GM18511 (cell line): ENCODE data around the gene GOLGB1.
"Not testable (repeated sequence)": the region's sequence is repeated elsewhere in the genome, so short reads cannot be mapped to it uniquely, and the experiment has no call there.

Source experiments
- ATAC-seq: cut with Tn5 transposase; IDR thresholded peaks from one replicate; pipeline ENCODE4 v1.9.1; 2021; ENCODE audit warnings: mild to moderate bottlenecking, moderate library complexity; ENCODE audit not compliant: unreplicated experiment

Gene GOLGB1

DNA sequence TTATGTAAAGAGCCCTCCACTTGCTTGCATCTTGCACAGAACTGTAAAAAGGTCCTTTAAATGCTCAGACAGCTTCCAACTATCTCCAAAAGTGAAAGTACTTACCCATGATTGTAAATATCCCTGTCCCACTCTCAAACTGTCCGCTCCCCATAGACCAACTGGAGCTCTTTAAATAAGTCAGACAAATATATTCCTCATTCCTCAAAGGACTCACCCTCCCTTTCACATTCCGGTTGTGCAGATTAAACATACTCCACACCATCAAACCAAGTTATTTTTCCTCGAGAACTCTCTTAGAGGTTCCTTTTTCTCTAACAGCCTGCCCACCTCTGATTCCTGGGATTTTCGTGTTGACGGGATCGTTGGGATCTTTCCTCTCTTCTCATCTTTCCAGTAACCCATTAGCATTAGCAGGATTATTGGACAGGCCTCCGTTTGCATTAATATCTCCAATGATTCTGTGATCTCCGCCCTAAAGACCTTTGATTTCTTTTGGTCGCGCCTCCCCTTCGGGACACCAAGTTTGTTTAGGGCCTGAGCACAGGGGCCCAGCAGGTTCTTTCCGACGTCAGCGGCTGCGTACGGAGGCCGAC lies 763 bp downstream of the GOLGB1 start:
- peak; percentile 29 for ATAC-seq

DNA sequence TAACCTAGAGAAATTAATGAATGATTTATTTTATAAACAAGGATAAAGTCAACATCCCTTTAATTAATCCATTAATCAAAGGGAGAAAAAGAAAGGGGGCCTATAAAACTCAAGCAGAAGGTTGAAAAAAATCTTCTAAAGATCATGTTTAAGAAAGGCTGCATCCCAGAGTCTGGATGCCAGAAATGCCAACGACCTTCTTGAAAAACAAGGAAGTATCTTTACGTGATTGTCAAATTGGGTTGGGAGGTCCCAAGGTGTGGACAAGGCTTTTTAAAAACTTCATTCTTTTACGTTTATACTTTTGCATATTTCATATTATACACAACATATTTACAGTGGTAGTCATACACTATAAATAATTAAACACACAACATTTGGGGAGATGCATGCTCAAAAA lies 1.6 kb downstream of the GOLGB1 start:
- no peak for ATAC-seq

DNA sequence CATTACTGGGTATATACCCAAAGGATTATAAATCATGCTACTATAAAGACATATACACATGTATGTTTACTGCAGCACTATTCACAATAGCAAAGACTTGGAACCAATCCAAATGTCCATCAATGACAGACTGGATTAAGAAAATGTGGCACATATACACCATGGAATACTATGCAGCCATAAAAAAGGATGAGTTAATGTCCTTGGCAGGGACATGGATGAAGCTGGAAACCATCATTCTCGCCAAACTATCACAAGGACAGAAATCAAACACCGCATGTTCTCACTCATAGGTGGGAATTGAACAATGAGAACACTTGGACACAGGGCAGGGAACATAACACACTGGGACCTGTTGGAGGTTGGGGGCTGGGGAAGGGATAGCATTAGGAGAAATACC lies 6.4 kb downstream of the GOLGB1 start:
- ATAC-seq: not testable (repeated sequence)

DNA sequence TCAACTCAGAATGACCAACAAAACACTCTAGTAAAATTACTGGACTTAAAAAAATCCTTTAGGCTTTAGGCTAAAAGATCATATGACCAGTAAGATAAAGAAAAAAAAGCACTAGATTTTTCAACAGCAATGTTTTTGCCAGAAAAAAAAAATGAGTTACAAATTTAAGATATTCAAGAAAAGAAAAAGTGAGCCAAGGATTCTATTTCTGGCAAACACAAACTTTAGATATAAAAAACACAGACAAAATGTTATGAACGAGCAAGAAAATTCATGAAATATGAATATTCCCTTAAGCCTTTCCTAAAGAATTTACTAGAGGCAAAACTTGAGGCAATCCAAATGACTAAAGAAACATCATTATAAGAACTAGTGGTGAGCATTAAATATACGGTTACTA lies 8.6 kb downstream of the GOLGB1 start:
- ATAC-seq: no peak

DNA sequence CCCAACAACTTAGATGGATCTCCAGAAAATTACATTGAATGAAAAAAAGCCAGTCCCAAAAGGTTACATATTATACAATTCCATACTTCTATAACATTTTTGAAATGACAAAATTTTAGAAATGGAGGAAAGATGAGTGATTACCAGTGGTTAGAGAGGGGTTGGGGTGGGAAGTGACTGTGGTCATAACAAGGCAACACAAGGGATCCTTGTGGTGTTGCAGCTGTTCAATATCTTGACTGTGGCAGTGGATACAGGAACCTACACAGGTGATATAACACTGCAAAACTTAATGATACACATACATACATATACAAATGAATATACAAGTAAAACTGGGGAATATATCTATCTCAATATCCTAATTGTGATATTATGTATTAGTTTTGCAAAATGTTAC lies 9.6 kb downstream of the GOLGB1 start:
- no peak for ATAC-seq

DNA sequence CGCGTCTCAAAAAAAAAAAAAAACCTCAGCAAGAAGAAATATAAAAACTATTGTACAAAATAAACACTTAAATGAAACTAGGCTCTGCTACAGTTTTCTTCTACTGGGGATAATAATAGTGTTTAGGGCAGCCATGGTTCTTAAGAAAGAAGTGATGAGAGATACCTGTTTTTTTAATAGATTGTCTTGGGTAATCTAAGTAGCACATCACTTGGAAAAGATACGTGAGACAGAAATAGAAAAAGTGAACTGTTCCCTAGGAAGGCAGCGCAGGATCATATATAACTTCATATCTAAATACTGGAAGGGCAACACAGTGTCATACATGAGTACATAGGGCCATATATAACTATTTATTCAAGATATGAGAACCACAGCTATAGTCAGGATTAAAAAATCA lies 11.9 kb downstream of the GOLGB1 start:
- ATAC-seq: no peak

DNA sequence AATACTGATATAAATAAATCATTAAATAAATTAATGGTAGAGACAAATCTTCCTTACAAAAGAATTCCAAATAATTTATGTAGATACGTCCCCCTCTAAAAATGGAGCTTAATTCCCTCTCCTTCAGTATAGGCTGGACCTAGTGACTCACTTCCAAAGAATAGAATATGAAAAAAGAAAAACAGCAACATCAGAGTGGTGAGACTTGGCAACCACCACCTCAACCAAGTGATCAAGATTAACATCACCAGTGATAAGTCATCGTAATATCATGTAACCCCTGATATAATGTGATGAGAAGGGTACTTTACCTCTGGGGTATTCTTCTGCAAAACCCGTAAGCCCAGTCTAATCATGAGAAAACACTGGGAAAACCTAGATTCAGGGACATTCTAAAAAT lies 13.4 kb downstream of the GOLGB1 start:
- no peak for ATAC-seq

DNA sequence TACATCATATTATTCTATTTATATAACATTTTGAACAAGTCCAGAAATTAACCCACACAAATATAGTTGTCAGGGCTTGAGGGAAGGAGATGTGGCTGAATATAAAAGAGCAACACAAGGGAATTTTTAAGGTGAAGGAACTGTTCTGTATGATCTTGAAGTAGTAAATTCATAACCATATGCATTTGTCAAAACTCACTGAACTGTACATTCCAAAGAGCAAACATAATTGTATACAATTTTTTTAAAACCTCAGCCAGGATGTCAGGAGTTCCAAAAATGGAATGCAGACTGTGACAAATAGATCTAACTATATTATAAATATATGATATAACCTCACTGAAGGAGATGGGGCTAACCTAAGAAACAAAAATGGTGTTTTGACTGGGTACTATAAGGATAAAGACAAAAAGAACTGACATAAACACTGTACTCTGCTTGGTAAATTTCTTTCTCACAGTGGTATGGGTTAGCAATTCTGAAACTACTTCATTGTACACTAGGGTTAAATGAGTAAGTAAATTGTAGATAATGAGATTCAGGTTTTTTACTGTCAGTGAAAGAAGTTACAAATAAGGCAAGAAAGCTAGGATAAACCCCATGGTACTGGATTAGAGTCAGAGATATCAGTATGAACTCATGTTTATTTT lies 14.4 kb downstream of the GOLGB1 start:
- peak; percentile 95 for ATAC-seq

DNA sequence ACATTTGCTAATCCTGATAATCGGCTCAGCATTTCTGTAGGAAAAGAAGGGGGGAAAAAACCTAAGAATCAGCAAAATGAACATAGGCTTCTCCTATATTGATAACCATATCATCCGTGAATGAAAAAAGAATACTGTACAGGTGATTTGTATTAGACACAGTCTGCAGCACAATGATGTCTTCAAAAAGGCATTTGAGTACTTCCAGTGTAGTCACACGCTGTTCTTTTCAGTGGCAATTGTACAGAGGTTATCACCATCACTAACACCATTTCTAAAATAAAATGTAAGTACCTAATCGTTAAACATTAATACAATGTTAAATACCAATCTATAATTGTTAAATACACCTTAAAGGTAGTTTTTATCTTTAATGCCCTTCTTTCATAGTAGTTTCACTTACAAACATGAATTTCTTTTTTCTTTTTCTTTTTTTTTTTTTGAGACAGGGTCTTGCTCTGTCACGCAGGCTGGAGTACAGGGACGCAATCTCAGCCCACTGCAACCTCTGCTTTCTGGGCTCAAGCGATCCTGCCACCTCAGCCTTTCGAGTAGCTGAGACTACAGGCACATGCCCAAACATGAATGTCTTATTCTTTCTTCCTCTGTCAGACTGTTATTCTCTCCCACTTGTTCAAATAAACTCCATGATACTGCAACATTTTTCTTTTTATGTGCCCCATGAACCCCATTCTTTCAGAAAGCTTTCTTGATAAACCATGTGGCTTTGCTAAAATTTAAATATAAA lies 18.4 kb downstream of the GOLGB1 start:
- no peak for ATAC-seq

DNA sequence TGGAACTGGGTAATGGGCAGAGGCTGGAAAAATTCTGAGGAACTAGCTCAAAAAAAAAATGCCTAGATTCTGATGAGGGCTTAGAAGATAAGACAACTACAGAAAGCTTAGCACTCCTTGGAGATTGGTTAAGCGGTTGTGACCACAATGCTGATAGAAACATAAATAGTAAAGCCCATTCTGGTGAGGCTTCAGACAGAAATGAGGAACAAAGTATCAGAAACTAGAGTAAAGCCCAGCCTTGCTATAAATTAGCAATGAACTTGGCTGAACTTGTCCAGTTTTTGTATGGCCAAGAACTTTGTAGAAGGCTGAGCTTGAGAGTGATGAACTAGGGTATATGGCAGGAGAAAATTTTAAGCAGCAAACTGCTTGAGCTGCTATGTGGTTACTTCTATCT lies 25.4 kb downstream of the GOLGB1 start:
- peak; percentile 97 for ATAC-seq

DNA sequence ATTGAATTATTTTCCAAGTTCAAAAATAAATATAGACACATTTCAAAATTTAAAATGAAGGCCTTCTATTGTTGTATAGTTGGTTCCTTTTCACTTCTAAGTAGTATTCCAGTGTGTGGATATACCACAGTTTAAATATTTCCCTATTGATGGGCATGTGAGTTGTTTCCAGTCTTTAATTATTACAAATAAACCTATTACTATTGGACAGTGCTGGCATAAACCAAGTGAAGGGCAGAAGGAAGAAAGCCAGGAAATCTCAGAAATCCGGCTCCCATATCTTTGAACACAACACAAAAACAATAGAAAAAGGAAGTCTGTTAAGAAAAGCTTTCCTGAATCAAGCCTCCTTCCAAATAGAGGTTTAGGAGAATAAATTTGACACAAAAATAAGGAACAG lies 26.1 kb downstream of the GOLGB1 start:
- ATAC-seq: no peak

DNA sequence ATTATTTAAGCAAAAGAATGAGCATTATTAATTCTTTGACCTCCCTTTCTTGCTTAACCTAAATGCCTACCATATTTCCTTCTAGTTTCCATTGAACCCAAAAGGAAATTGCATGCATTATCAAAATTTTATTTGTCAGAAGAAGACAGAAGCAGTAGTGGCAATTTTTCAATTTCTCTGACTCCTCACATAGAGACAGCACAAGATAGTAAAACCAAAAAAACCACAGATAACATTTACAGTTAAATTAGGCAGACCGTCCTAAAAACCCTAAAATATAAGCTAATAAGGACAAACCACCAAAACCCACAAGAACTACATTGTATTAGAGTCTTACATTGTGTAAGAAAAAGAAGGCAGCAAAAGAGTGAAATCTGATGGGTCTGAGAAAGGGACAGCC lies 27.1 kb downstream of the GOLGB1 start:
- ATAC-seq: no peak

DNA sequence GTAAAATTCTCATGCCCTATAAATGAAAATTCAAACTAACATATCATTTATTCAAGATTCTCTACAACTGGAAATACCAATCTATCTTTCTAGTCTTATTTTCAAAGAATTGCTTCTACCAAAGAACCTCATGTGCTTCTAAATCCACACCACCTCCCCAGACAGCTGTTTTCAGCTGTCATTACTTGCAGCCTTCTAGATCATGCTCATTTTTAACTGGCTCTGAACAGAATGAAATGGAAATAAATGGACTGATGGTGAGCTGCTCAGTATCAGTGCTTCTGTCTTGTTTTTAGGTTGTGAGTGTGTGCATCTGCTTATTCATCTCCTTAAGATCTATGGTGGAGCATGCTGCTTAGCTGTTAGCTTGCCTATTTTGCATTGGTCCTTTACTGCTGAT lies 29.4 kb downstream of the GOLGB1 start:
- no peak for ATAC-seq

DNA sequence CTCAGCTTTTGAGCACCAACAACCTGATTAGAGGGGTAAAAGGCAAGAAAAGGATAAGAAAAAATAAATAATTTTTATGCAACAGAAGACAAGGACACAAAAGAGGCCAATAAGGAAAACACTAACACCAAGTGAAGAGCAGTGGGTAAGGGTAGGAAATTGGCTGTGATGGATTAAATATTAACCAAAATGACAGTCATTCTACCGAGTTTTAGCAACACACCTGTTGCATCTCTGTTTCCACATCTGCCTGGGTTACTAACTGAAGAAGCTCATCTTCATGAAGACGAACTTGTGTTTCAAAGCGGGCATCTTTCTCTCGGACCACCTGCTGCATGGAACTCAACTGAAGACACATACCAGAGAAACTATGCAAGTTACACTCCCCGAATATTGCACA lies 30.1 kb downstream of the GOLGB1 start:
- no peak for ATAC-seq

DNA sequence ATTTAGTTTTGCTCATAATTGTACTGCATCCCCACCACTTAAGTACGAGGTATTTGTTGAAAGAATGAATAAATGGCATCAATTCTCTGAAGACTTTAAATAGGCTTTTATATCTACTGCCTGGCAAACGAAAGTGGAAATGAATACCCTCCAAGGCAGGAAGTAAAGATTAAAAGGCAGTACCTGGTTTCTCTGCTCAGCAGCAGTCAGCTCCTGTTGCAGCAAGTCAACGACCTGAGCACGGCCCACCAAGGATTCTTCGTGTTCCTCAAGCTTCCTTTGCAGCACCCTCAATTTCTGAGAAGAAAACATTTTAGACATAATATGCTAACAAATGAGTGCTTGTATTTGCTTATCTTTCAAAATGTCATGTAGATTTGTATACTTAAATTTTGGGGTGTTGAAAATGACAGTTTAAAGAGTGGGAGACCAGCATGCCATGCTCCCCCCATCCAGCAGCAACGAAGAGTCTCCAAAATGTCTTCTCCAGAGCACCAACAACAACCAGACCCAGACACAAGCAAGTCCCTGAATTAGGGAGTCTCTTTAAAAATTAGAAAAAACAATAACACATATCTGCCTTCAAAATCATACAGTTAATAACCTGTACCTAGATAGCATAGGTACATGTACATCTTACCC lies 31.2 kb downstream of the GOLGB1 start:
- ATAC-seq: no peak

DNA sequence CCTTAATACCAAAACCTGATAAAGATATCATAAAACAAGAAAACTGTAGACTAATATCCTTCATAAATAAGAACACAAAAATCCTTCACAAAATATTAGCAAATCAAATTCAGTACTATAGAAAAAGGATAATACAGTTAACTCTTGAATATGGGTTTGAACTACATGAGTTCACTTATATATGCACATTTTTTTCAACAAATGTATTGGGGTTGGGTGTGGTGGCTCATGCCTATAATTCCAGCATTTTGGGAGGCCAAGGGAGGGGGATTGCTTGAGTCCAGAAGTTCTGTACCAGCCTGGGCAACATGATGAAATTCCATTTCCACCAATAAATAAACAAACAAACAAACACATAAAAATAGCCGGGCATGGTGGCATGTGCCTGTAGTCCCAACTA lies 39.2 kb downstream of the GOLGB1 start:
- no peak for ATAC-seq

DNA sequence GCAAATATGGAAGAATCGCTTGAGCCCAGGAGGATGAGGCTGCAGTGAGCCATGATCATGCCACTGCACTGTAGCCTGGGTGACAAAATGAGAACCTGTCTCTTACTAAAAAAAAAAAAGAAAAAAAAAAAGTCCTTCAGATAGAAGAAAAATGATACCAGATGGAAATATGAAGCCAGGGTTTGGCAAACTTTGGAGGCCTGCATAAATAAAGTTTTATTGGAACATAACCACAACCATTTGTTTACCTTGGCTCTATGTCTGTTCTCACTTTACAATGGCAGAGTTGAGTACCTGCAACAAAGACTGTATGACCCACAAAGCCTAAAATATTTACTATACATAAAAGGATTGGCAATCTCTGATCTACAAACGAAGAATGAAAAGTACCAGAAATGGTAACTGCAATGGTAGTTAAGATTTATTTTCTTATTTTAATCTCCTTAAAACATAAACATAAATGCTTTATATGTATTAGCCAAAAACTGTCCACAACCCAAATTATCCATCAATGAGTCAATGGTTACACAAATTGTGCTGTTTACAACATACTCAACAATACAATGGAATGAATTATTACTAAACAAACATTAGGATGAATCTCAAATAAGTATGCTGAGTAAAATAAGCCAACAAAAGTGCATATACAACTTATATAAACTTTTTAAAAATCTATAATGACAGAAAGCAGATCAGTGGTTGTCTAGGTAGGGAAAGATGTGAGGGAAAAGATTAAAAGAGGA lies 41.8 kb downstream of the GOLGB1 start:
- ATAC-seq: no peak

DNA sequence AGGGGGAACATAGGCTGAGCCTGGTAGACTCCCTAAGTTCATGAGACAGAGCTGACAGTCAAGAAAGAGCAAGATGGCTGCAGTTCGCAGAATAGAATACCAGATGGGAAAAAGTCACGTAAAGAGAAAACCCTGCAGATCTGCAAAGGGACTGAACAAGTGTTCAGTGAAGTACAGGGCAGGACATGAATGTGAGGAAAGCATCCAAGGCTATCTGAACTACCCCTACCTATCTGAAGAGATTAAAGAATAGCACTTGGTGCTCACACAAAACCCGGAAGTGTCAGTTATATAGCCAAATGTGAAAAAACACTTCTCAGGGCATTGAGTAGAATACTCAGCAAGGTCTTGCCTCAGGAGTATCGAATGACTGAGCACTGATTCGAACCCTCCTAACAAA lies 44.0 kb downstream of the GOLGB1 start:
- no peak for ATAC-seq

DNA sequence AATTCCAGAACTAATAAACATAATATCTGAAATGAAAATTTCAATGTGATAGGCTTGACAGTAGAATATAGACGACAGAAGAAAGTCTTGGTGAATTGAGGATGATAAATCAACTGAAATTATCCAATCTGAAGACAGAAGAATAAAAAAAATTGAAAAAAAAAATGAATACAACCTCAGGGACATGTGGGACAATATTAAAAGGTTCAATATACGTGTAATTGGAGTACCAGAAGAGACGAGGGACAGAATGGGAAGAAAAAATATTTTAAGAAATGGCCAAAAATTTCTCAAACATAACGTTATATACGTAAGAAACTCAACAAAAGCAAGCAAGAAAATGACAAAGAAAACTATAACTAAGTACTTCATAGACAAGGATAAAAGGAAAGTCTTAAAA lies 45.6 kb downstream of the GOLGB1 start:
- no peak for ATAC-seq

DNA sequence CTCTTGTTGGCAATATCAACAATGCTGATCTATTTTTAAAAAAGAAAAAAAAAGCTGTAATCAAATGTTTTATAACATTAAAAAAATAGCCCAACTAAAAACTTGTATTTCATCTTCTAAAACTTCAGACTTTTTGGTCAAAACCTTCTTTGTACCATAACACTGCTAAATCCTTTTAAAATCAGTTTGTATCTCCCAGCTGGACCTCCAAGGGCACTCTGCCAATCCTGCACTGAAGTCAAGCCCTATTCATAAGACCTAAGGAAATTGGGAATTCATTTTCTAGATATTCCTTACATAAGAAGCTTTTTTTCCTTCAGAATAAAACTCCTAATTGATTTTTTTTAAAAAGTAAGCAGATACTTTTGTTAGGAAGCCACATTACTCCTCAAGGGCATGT lies 50.6 kb downstream of the GOLGB1 start:
- ATAC-seq: no peak

DNA sequence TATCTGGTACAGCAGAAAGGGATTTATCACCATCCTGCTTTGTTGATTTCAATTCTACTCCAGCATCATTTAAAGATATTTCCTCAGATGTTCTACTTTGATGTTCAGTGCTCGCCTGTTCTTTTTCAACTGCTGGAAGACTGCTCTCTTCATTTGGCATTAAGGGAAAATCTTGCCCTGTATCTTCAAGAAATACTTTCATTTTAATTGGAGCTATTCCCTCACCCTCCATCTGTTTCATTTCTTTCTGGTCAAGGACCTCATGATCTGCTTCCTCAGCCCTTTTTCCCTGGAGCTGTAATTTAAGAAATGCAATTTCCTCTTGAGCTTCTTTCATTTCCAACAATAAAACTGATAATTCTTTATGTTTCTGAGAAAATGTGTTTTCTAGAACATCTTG lies 51.1 kb downstream of the GOLGB1 start:
- no peak for ATAC-seq
